Erythroblast (primary cell): ENCODE data around the gene MTHFD1L.

Source experiments
- GATA1 ChIP-seq: IDR thresholded peaks from 2 replicates; pipeline ENCODE4 v1.6.1; 2011; ENCODE audit warnings: low read depth, mild to moderate bottlenecking, control low read depth, low read length, moderate library complexity
- POLR2A ChIP-seq: IDR thresholded peaks from 2 replicates; pipeline ENCODE4 v1.6.1; 2011; ENCODE audit warnings: mild to moderate bottlenecking, low read length

GRCh38 chr6:151059612-151060095 lies 194.2 kb downstream of the MTHFD1L start:
- TF ChIP-seq POLR2A (no peak), GATA1 (no peak)
